ENCODE results near the gene CAPN12. TPM values are rescaled to one million over a fixed set of nuclear protein-coding genes. Genes with fewer than 3 reads are reported as not detected.
A peak's percentile ranks its signal among the peaks of the same experiment; 100 is the strongest.
"Not testable (repeated sequence)": the region's sequence is repeated elsewhere in the genome, so short reads cannot be mapped to it uniquely, and the experiment has no call there.

The CAPN12 gene
- total and polyA plus RNA-seq, 9 donors: 0.22 to 8.0 (median 3.1) TPM

DNA sequence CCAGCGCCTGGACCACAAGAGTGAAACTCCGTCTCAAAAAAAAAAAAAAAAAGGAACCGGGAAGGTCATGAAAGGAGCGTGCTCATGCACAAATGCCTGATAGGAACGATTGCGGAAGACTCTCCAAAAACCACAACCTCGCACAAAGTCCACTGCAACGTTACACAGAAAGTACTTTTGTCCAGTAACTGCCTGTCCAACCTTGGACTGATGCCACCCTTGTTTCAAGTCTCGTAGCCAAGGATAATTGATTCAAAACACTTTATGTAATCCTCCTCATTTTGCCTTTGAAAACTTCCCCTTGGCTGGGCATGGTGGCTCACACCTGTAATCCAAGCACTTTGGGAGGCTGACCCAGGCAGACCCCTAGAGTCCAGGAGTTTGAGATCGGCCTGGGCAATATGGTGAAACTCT is 15.3 kb upstream of the CAPN12 start:
- DNase-seq: no peak
- no peaks in the 10 kb centered on the region for H3K36me3 ChIP-seq
- no peak for TF ChIP-seq EP300 (IDR thresholded peaks at IDR 0.05)
- TF ChIP-seq, protein P1, sequence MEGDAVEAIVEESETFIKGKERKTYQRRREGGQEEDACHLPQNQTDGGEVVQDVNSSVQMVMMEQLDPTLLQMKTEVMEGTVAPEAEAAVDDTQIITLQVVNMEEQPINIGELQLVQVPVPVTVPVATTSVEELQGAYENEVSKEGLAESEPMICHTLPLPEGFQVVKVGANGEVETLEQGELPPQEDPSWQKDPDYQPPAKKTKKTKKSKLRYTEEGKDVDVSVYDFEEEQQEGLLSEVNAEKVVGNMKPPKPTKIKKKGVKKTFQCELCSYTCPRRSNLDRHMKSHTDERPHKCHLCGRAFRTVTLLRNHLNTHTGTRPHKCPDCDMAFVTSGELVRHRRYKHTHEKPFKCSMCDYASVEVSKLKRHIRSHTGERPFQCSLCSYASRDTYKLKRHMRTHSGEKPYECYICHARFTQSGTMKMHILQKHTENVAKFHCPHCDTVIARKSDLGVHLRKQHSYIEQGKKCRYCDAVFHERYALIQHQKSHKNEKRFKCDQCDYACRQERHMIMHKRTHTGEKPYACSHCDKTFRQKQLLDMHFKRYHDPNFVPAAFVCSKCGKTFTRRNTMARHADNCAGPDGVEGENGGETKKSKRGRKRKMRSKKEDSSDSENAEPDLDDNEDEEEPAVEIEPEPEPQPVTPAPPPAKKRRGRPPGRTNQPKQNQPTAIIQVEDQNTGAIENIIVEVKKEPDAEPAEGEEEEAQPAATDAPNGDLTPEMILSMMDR (IDR thresholded peaks at IDR 0.05): no peak
- no peak for TF ChIP-seq POLR2A (IDR thresholded peaks at IDR 0.05)
- no peaks in the 10 kb centered on the region for H3K4me1 ChIP-seq (ENCODE audit: insufficient read depth)
- H3K27ac ChIP-seq: no peak overlapping the region
- no peaks in the 10 kb centered on the region for H3K27me3 ChIP-seq
- WGBS, 3 donors: 49 to 63% (median 57%) methylated on average over 10 of the region's 10 CpGs
- H3K9me3 ChIP-seq: no peaks in the 10 kb centered on the region
- intact Hi-C loops (cut with DNase I): no loop called here
- H3K4me3 ChIP-seq: no peak overlapping the region

DNA sequence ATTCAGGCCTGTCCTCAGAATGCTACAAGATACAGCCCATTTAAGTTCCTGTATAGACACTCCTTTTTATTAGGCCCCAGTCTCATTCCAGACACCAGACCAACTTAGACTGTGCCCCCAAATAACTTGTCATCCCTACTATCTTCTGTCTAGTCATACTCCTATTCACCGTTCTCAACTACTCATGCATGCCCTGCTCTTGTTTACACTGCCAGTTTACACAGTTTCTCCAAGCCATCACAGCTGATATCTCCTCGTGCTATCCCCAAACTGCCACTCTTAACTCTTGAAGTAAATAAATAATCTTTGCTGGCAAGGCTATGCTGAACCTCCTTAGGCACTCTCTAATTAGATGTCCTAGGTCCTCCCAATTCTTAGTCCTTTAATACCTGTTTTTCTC is 9.9 kb upstream of the CAPN12 start:
- DNase-seq; intact Hi-C loops (cut with DNase I); H3K4me3 ChIP-seq; H3K27ac ChIP-seq; H3K4me1 ChIP-seq (ENCODE audit: insufficient read depth); H3K36me3 ChIP-seq; H3K27me3 ChIP-seq; H3K9me3 ChIP-seq: not testable (repeated sequence)
- 68 to 85% (median 71%) methylated on average over 2 of the region's 2 CpGs for WGBS, 3 donors

DNA sequence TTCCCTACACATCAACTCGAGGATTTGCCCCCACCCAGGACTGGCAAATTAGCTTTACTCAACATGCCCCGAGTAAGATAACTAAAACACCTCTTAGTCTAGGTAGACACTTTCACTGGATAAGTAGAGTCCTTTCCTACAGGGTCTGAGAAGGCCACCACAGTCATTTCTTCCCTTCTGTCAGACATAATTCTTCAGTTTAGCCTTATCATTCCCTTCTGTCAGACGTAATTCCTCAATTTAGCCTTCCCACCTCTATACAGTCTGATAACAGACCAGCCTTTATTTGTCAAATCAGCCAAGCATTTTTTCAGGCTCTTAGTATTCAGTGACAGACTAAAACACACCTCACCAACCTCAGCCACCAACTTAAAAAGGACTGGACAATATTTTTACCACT is 9.5 kb upstream of the CAPN12 start:
- H3K27me3 ChIP-seq; intact Hi-C loops (cut with DNase I); DNase-seq; H3K9me3 ChIP-seq; H3K4me1 ChIP-seq (ENCODE audit: insufficient read depth); H3K27ac ChIP-seq; H3K36me3 ChIP-seq; H3K4me3 ChIP-seq: not testable (repeated sequence)
- WGBS, 3 donors: 69 to 78% (median 76%) methylated on average over 3 of the region's 3 CpGs

DNA sequence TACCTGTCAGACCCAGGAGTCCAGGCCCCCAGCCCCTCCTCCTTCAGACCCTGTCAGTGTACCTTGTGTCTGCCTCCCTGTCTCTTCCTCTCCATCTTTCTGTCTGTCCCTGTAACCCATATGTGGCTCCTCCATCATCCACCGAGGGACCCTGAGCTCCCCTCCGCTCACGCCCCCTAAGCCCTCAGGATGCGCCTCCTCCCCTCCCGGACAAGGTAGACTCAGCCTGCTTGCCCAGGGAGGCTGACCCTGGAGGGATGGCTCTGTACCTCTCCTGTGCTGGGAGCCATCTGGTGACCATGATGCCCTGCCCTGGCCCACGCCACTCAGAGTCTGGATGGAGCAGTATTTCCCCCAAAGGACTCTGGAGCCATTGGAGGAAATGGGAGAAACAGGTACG is 1.0 kb upstream of the CAPN12 start:
- no peaks in the 10 kb centered on the region for H3K9me3 ChIP-seq
- no peak overlapping the region for H3K4me3 ChIP-seq
- intact Hi-C loops (cut with DNase I): no loop called here
- H3K36me3 ChIP-seq: no peaks in the 10 kb centered on the region
- DNase-seq: peak in 1 of 5 donors; percentile 19
- no peak for TF ChIP-seq EP300 (IDR thresholded peaks at IDR 0.05)
- TF ChIP-seq, protein P1 (IDR thresholded peaks at IDR 0.05): no peak
- peaks cover 2% of the 10 kb centered on the region for H3K4me1 ChIP-seq (ENCODE audit: insufficient read depth)
- no peaks in the 10 kb centered on the region for H3K27me3 ChIP-seq
- 81 to 84% (median 82%) methylated on average over 7 of the region's 7 CpGs for WGBS, 3 donors
- no peak overlapping the region for H3K27ac ChIP-seq

DNA sequence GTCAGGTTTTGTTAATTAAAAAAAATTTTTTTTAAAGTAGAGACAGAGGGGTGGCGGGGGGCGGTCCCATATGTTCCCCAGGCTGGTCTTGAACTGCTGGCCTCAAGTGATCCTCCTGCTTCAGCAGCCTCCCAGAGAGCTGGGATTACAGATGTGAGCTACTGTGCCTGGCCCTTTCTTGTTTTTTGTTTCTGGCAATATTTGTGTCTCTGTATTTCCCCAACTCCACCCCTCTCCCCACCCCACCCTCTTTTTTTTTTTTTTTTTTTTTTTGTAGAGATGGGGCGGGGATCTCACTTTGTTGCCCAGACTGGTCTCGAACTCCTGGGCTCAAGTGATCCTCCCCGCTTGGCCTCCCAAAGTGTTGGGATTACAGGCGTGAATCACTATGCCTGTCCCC is 600 bp upstream of the CAPN12 start:
- Histone ChIP-seq H3K4me3 (no peak overlapping the region), H3K27ac (no peak overlapping the region), H3K36me3 (no peaks in the 10 kb centered on the region), H3K9me3 (no peaks in the 10 kb centered on the region), H3K27me3 (no peaks in the 10 kb centered on the region), H3K4me1 (ENCODE audit: insufficient read depth) (peaks cover 2% of the 10 kb centered on the region)
- peak in 1 of 5 donors; percentile 11 for DNase-seq
- intact Hi-C loops (cut with DNase I): no loop called here
- TF ChIP-seq, protein P1 (IDR thresholded peaks at IDR 0.05): no peak
- TF ChIP-seq POLR2A (IDR thresholded peaks at IDR 0.05) (no peak), EP300 (IDR thresholded peaks at IDR 0.05) (no peak)
- 83 to 88% (median 84%) methylated on average over 6 of the region's 6 CpGs for WGBS, 3 donors
